Tibial nerve (tissue), 4 donors: ENCODE results near the gene TNS3. TPM values are rescaled to one million over a fixed set of nuclear protein-coding genes. Genes with fewer than 3 reads are reported as not detected.
A peak's percentile ranks its signal among the peaks of the same experiment; 100 is the strongest.

Experiments
- DNase-seq, 2 donors: peaks; one replicate each; pipeline ENCODE4 v3.0.0-alpha.2; 2019; ENCODE audit warnings: low spot score in 2 of 2
- H3K27ac ChIP-seq, 4 donors: fragments of 200-600 bp; sonication (generic) in 3 of 4; one replicate each; pipeline ENCODE4 v1.5.1; 2017 to 2019; ENCODE audit warnings: mild to moderate bottlenecking in 1 of 4
- H3K27me3 ChIP-seq, 2 donors: fragments of 200-600 bp; sonication (generic) in 1 of 2; one replicate each; pipeline versions ENCODE4 v1.5.1 to v1.6.0; 2017 to 2019
- H3K36me3 ChIP-seq, 3 donors: fragments of 200-600 bp; sonication (generic); one replicate each; pipeline ENCODE4 v1.5.1; 2018 to 2019
- H3K4me1 ChIP-seq, 4 donors: fragments of 200-600 bp; sonication (generic) in 3 of 4; one replicate each; pipeline ENCODE4 v1.5.1; 2017 to 2019
- H3K4me3 ChIP-seq, 4 donors: fragments of 200-600 bp; sonication (generic) in 3 of 4; one replicate each; pipeline ENCODE4 v1.5.1; 2017 to 2019; ENCODE audit warnings: mild to moderate bottlenecking in 1 of 4, moderate library complexity in 1 of 4
- H3K9me3 ChIP-seq, 4 donors: fragments of 200-600 bp; sonication (generic) in 3 of 4; one replicate each; pipeline ENCODE4 v1.5.1; 2017 to 2019
- EP300 ChIP-seq, 2 donors: sonication (generic); formaldehyde crosslinking; IDR thresholded peaks; one replicate each; pipeline ENCODE4 v1.6.1; 2017; ENCODE audit warnings: antibody characterized with exemption in 2 of 2, mild to moderate bottlenecking in 1 of 2
- POLR2A ChIP-seq, 2 donors: fragments of 450-650 bp; IDR thresholded peaks; one replicate each; pipeline ENCODE4 v1.6.1; 2017; ENCODE audit warnings: antibody characterized with exemption in 2 of 2, mild to moderate bottlenecking in 2 of 2, moderate library complexity in 2 of 2
- WGBS, 2 donors: methylation state at CpG; one replicate each; pipeline ENCODE4 v1.1.5; 2018; 5-methylcytosine and 5-hydroxymethylcytosine counted together
- total RNA-seq, 4 donors: library from RNA; depleted of rRNA; stranded (reverse); fragments of >200 nt; gene quantifications; one replicate each; pipeline ENCODE4 v1.1.0, GENCODE V29; 2016
- TF ChIP-seq, protein P1 (sequence below), 5 experiments: fragments of 200-600 bp in 3 of 5; fragments of 450-650 bp in 2 of 5; sonication (generic) in 3 of 5; IDR thresholded peaks; one replicate each; pipeline ENCODE4 v1.5.1; 2016 to 2019; ENCODE audit warnings: antibody characterized with exemption in 5 of 5, mild to moderate bottlenecking in 3 of 5, moderate library complexity in 2 of 5

TNS3 gene
- total RNA-seq, 4 donors from 2014 or later = 118 to 142 (median 133) TPM

- Histone ChIP-seq H3K27ac (no peak overlapping the region), H3K4me3 (no peak overlapping the region), H3K9me3 (no peaks in the 10 kb centered on the region), H3K27me3 (no peaks in the 10 kb centered on the region), H3K4me1 (peaks cover 0 to 25% (median 0%) of the 10 kb centered on the region in 4 donors), H3K36me3 (peaks cover 0 to 54% (median 0%) of the 10 kb centered on the region in 3 donors)
- 88 to 95% methylated on average over 17 of the region's 17 CpGs for WGBS, 2 donors
- TF ChIP-seq, protein P1, sequence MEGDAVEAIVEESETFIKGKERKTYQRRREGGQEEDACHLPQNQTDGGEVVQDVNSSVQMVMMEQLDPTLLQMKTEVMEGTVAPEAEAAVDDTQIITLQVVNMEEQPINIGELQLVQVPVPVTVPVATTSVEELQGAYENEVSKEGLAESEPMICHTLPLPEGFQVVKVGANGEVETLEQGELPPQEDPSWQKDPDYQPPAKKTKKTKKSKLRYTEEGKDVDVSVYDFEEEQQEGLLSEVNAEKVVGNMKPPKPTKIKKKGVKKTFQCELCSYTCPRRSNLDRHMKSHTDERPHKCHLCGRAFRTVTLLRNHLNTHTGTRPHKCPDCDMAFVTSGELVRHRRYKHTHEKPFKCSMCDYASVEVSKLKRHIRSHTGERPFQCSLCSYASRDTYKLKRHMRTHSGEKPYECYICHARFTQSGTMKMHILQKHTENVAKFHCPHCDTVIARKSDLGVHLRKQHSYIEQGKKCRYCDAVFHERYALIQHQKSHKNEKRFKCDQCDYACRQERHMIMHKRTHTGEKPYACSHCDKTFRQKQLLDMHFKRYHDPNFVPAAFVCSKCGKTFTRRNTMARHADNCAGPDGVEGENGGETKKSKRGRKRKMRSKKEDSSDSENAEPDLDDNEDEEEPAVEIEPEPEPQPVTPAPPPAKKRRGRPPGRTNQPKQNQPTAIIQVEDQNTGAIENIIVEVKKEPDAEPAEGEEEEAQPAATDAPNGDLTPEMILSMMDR (IDR thresholded peaks at IDR 0.05) = no peak
- DNase-seq = no peak
These were observed 166.3 kb downstream of the TNS3 start for GRCh38 chr7:47415318-47416212.

GRCh38 chr7:47414342-47415317, 167.3 kb downstream of the TNS3 start:
- Histone ChIP-seq H3K27me3 (no peaks in the 10 kb centered on the region), H3K4me1 (peaks cover 0 to 30% (median 0%) of the 10 kb centered on the region in 4 donors), H3K36me3 (peaks cover 0 to 54% (median 0%) of the 10 kb centered on the region in 3 donors), H3K27ac (peak overlapping the region in 1 of 4 donors; percentile 9), H3K4me3 (no peak overlapping the region), H3K9me3 (no peaks in the 10 kb centered on the region)
- TF ChIP-seq EP300 (IDR thresholded peaks at IDR 0.05) = no peak
- WGBS, 2 donors = 83 to 88% methylated on average over 15 to 17 of the region's 17 CpGs
- no peak for DNase-seq

GRCh38 chr7:47413526-47414341, 168.2 kb downstream of the TNS3 start:
- 57 to 63% methylated on average over 17 of the region's 17 CpGs for WGBS, 2 donors
- Histone ChIP-seq H3K27me3 (no peaks in the 10 kb centered on the region), H3K9me3 (no peaks in the 10 kb centered on the region), H3K36me3 (peaks cover 0 to 61% (median 0%) of the 10 kb centered on the region in 3 donors), H3K27ac (peak overlapping the region in 1 of 4 donors; percentile 32), H3K4me1 (peaks cover 0 to 30% (median 0%) of the 10 kb centered on the region in 4 donors), H3K4me3 (no peak overlapping the region)
- TF ChIP-seq EP300 (IDR thresholded peaks at IDR 0.05) (no peak), POLR2A (IDR thresholded peaks at IDR 0.05) (no peak)
- TF ChIP-seq, protein P1 (IDR thresholded peaks at IDR 0.05) = no peak
- DNase-seq = no peak

GRCh38 chr7:47411901-47412300, 170.0 kb downstream of the TNS3 start:
- H3K27me3 ChIP-seq = no peaks in the 10 kb centered on the region
- peaks cover 0 to 42% (median 12%) of the 10 kb centered on the region in 4 donors for H3K4me1 ChIP-seq
- no peaks in the 10 kb centered on the region for H3K9me3 ChIP-seq
- peaks cover 0 to 61% (median 0%) of the 10 kb centered on the region in 3 donors for H3K36me3 ChIP-seq
- H3K4me3 ChIP-seq = no peak overlapping the region
- peak overlapping the region in 1 of 4 donors; percentile 4 for H3K27ac ChIP-seq
- no peak for DNase-seq
- WGBS, 2 donors = 50 to 66% methylated on average over 2 of the region's 2 CpGs
- no peak for TF ChIP-seq EP300 (IDR thresholded peaks at IDR 0.05)
- TF ChIP-seq, protein P1 (IDR thresholded peaks at IDR 0.05) = no peak
- TF ChIP-seq POLR2A (IDR thresholded peaks at IDR 0.05) = no peak
